Fibroblast of skin of back (primary cell): ENCODE measurements around the gene ICAM2.
"Not testable (repeated sequence)": the region's sequence is repeated elsewhere in the genome, so short reads cannot be mapped to it uniquely, and the experiment has no call there.

Experiments used
- DNase-seq: peaks from one replicate; pipeline ENCODE4 v3.0.0-alpha.2; 2013

ICAM2 gene

DNA sequence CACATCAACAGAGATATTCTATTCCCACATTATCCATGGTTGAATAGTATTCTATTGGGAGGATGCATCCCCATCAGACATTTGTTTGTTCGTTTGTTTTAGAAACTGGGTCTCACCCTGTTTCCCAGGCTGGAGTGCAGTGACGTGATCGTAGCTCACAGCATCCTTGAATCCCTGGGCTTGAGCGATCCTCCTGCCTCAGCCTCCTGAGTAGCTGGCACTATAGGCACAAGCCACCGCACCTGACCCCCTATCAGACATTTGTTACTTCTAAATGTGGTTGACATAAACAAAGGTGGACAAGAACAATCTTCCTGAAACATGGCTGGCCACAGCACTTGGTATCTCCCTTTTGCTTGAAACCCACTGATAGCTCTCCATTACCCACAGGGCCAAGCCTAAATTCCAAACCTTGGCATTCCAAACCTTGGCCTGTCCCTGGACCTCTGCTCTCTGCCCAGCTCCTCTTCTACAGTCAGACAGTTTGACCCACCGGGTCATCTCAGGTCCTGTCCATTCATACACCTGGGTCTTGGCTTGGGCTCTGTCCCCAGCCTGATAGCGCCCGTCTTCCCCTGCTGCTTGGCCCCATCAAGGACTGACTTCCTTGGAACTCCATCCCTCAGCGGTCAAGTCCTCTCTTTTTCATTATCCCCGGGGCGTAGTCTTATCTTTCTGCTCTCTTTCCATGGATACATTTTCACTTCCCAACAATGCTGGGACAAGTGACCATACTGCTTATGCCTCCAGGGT is 23.8 kb downstream of the ICAM2 start:
- no peak for DNase-seq

DNA sequence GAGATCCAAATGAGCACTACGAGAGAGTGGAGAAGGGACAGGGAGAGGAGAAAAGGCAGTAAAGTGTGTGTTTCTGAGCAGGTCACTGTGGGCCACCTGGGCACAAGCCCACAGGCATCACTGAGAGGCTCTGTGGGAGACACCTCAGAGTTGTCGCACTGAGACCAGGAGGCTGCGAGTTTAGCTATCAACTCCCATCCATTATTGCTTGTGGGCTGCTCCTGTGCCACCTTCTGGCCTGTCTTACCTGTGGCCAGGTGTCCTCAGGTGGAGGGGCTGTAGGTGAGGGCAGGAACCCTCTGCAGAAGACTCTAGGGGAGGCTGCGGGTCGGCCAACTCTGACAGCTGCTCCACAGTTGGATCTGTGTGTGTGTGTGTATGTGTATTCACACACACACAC is 24.8 kb downstream of the ICAM2 start:
- no peak for DNase-seq

GRCh38 chr17:63993368-63993985 is 27.0 kb downstream of the ICAM2 start:
- DNase-seq: no peak

- DNase-seq: no peak
Observed at GRCh38 chr17:63991611-63992010, 28.8 kb downstream of the ICAM2 start.

DNA sequence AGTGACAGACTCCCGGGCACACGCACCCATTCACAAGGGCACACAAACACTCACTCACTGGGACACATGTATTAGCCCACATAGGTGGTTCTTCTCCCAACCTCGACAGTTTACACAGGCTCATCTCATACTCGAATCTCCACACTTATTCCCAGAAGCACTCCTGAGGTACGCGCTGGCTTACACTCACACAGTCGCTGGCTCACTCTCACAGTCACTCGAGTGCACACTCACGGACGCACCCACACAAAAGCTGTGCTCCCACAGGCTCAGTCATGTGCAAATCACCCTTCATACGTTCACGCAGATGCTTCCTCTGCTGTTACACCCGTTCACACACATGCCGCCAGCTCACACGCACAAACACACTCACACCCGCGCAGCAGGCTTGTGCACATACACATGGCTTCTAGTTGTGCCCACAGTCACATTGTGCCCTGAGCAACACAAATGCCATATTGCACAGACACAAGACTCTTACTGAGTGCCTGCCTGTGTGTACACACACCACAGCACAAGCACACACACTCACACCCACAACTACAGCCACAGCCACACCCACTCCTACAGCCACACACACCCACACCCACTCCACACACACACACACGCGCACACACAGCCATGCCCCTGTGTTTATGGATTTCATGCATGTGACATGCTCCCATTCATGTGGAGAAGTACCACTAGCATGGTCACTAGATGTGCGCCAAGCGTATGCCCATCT is 30.6 kb downstream of the ICAM2 start:
- DNase-seq: no peak

DNA sequence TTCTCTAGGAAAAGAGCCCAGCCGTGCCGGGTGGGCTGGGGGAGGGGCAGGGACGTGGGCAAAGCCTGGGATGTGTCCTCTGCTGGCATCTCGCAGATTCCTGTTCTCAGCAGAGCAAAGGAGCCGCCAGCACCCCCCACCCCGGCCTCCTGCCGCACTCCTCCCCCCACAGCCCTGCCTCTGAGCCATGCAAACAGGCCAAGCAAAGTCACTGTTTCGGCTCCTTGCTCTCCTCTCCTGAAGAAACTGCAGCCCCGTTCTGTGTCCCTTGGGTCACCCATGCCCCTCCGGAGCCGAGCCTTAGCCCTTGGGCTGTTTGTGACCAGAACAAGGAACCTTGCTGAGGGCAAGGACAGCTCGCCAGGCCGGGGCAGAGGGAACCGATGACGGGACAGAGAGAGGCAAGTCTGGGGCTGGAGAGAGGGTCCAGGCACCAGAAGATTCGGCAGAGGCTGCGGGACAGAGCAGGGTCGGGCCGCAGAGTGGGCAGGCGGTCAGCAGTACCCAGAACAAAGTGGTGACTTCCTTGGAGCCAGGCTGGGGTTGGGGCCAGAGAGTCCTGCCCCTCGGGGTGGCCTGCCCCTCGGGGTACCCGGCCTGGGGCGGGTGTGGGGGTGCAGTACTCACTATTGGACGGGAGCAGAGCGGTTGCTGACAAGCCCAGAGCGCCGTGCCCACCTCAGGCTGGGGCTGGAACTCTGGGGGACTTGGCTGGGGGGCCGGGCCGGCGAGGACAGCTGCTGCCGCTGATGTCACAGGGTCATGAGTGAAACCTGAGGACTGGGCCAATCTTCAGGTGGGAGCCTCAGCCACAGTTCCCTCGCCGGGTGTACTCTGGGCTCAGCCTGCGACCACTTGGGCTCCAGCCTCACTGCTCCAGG is 31.5 kb downstream of the ICAM2 start:
- DNase-seq: peak; percentile 28

GRCh38 chr17:63988127-63988478 is 32.3 kb downstream of the ICAM2 start:
- DNase-seq: no peak

DNA sequence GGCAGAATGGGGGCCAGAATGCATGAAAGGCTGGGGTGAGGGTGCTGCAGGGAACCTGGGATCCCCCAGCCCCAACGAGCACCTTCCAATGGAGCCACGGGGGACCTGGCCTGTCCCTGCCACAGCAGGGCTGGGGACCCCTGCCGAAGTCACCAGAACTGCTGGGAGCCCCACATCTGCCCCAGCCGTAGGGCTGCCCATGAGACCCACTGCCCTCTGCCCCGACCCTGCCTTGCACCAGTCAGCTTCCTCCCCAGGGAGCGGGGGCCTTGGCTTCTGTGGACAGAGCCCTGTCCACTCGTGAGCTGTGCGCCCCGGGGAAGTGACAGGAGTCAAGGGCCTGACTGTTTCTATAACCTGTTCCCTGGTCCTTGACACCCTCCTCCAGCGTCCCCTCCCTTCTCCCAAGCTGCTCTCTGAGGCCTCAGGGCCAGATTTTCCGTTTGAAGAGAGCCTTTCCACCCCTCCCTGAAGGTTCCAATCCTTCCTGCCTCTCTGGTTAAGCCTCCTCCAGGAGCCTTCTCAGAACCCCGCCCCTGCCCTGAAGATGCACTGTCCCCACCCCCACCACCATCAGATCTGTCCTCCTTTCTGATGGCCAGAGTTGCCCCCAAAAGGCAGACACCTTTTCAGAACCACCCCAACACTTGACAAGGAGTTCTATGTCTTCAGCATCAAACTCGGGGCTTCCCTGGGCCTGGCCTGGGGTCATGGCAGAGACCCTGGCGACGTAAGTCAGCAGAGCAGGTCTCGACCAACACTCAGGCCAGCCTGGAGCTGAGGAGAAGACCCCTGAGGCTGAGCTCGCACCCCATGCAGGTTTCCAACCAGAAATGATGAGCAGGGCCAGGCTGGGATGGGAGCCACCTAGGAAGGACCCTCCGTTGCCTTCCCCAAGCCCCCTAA is 33.0 kb downstream of the ICAM2 start:
- no peak for DNase-seq

DNA sequence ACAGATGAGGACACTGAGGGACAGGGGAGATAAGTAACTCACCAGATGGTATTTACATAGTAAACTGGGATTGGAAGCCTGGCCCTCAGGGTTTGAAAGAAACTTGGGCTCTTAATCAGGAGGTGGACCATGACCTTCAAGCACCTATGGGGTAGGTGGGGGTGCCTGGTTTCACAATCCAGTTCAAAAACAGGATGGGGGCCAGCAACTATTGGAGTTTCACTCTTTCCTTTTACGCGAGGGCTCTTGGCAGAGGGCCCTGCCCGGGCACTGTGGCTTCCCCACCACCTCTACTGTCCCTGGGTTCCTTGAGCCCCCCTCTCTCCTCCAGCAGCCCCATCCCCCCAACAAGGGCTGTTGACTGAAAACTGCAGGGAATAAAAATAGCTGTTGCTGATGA is 33.6 kb downstream of the ICAM2 start:
- DNase-seq: no peak

GRCh38 chr17:63985387-63986140 is 34.9 kb downstream of the ICAM2 start:
- no peak for DNase-seq

- peak; percentile 90 for DNase-seq
Observed at GRCh38 chr17:63984651-63985386, 35.6 kb downstream of the ICAM2 start.

DNA sequence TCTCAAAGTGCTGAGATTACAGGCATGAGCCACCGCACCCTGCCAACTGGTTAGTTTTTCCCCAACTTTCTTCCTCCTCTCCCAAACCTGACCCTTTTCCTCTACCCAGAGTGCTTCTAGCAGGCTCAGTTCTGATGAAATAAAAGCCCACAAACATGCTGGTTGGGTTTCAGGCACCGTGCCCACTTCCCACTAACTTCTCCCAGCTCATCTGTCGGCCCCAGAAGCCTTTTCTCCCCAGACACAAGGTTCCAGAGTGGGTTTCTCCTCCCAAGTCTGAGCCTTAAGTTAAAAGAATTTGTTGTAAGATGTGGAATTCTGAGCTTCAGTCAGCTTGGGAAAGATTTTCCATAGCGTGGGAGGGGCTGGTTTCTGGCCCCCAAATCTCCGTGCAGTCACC is 36.2 kb downstream of the ICAM2 start:
- DNase-seq: no peak

GRCh38 chr17:63983320-63983719 is 37.1 kb downstream of the ICAM2 start:
- DNase-seq: peak; percentile 19

DNA sequence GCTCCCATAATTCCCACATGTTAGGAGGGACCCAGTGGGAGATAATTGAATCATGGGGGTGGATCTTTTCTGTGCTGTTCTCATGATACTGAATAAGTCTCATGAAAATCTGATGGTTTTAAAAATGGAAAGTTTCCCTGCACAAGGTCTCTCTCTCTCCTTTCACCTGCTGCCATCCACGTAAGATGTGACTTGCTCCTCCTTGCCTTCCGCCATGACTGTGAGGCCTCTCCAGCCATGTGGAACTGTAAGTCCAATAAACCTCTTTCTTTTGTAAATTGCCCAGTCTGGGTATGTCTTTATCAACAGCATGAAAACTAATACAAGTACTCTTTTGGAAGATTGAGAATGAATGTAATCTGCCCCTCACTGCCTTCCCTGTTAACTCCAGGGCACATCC is 37.8 kb downstream of the ICAM2 start:
- DNase-seq: not testable (repeated sequence)

- DNase-seq: no peak
Observed at GRCh38 chr17:63978272-63979200, 41.9 kb downstream of the ICAM2 start.

DNA sequence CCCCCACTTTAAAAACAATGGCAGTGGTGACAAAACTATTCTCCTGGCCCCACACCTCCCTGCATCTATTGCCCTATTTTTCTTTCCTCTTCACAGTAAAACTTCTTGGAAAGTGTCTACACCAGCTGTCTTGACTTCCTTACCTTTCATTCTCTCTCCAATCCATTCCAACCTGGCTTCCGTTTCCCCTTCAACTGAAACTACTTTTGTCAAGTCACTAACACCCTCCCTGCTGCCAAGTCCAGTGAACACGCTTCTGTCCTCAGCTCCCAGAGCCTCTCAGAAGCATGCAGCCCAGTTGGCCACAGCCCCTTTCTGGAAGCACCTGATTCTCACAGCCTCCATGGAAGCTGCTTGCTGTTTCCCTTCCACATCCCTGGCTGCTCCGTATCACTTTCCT is 43.7 kb downstream of the ICAM2 start:
- DNase-seq: no peak

DNA sequence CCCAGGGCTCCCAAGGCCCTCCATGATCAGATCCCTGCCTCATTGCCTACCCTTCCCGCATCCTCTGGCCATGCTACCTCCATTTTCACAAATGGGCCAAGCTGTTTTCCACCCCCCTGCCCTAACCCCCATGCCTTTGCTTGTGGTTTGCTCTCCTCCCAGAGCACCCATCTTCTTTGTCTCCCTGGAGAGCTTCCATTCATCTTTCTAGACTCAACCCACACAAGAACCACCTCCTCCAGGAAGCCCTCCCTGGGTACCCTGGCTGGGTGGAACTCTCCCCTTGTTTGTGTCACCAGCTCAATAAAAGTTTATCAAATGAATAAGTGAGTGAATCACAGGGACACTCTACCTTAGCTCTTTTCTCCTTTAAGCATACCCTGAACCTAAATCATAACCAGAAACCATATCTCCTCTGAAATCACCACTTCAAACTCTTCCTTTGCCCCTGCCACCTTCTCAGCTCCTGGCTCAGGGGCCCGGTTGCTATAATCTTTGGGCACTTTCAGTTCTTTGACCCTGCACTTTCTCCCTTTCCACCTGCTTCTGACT is 44.8 kb downstream of the ICAM2 start:
- DNase-seq: no peak

GRCh38 chr17:63974594-63975192 is 45.7 kb downstream of the ICAM2 start:
- peak; percentile 75 for DNase-seq
